Activated naive CD8-positive, alpha-beta T cell treated with anti-CD3 and anti-CD28 coated beads, Interleukin-2, amount 50 U/mL, for 24 hours (primary cell): ENCODE results near the gene CLCN7.

Source experiments
- ATAC-seq: fragments of 150-1000 bp; cut with Tn5 transposase; one replicate; pipeline ENCODE4 v1.10.0; 2021
- DNase-seq: peaks from one replicate; pipeline ENCODE4 v3.0.0; 2021
- H3K27ac Mint-ChIP-seq: one replicate; pipeline ENCODE4 v1.8.0; 2021; ENCODE audit warnings: mild to moderate bottlenecking, mixed read lengths
- H3K27me3 Mint-ChIP-seq: one replicate; pipeline ENCODE4 v1.8.0; 2021; ENCODE audit warnings: mixed read lengths
- H3K36me3 Mint-ChIP-seq: one replicate; pipeline ENCODE4 v1.8.0; 2021; ENCODE audit warnings: low read depth, mixed read lengths
- H3K4me1 Mint-ChIP-seq: one replicate; pipeline ENCODE4 v1.8.0; 2021; ENCODE audit warnings: mixed read lengths
- H3K4me3 Mint-ChIP-seq: one replicate; pipeline ENCODE4 v1.8.0; 2021; ENCODE audit warnings: mild to moderate bottlenecking, moderate library complexity, mixed read lengths
- H3K9me3 Mint-ChIP-seq: one replicate; pipeline ENCODE4 v1.8.0; 2021; ENCODE audit warnings: mixed read lengths

CLCN7 gene

GRCh38 chr16:1508494-1509187 is 33.8 kb upstream of the CLCN7 start:
- Mint-ChIP-seq H3K27me3 (no peaks in the 10 kb centered on the region), H3K27ac (no peak overlapping the region), H3K36me3 (peaks cover 11% of the 10 kb centered on the region), H3K4me3 (no peak overlapping the region), H3K9me3 (no peaks in the 10 kb centered on the region), H3K4me1 (no peaks in the 10 kb centered on the region)
- DNase-seq (no peak), ATAC-seq (no peak)

GRCh38 chr16:1506494-1507213 is 31.8 kb upstream of the CLCN7 start:
- Mint-ChIP-seq H3K4me3 (no peak overlapping the region), H3K36me3 (peaks cover 12% of the 10 kb centered on the region), H3K27ac (no peak overlapping the region), H3K4me1 (no peaks in the 10 kb centered on the region), H3K27me3 (no peaks in the 10 kb centered on the region), H3K9me3 (no peaks in the 10 kb centered on the region)
- ATAC-seq (no peak), DNase-seq (no peak)

- Mint-ChIP-seq H3K9me3 (no peaks in the 10 kb centered on the region), H3K4me3 (no peak overlapping the region), H3K27ac (no peak overlapping the region), H3K4me1 (no peaks in the 10 kb centered on the region), H3K27me3 (no peaks in the 10 kb centered on the region), H3K36me3 (peaks cover 12% of the 10 kb centered on the region)
- ATAC-seq (no peak), DNase-seq (no peak)
Measured at GRCh38 chr16:1505912-1506311, 31.1 kb upstream of the CLCN7 start.

- Mint-ChIP-seq H3K9me3 (no peaks in the 10 kb centered on the region), H3K27ac (no peak overlapping the region), H3K36me3 (peaks cover 11% of the 10 kb centered on the region), H3K4me3 (no peak overlapping the region), H3K4me1 (no peaks in the 10 kb centered on the region), H3K27me3 (no peaks in the 10 kb centered on the region)
- DNase-seq (no peak), ATAC-seq (no peak)
Measured at GRCh38 chr16:1505073-1505844, 30.4 kb upstream of the CLCN7 start.

GRCh38 chr16:1503110-1503955 is 28.5 kb upstream of the CLCN7 start:
- Mint-ChIP-seq H3K36me3 (peaks cover 12% of the 10 kb centered on the region), H3K9me3 (no peaks in the 10 kb centered on the region), H3K4me1 (no peaks in the 10 kb centered on the region), H3K4me3 (no peak overlapping the region), H3K27me3 (no peaks in the 10 kb centered on the region), H3K27ac (no peak overlapping the region)
- ATAC-seq, result no peak
- DNase-seq, result no peak

GRCh38 chr16:1502092-1503004 is 27.5 kb upstream of the CLCN7 start:
- Mint-ChIP-seq H3K9me3 (no peaks in the 10 kb centered on the region), H3K4me1 (no peaks in the 10 kb centered on the region), H3K27me3 (no peaks in the 10 kb centered on the region), H3K4me3 (no peak overlapping the region), H3K36me3 (peaks cover 17% of the 10 kb centered on the region), H3K27ac (no peak overlapping the region)
- no peak for ATAC-seq
- no peak for DNase-seq

- DNase-seq (no peak), ATAC-seq (no peak)
- no peak overlapping the region for H3K4me3 Mint-ChIP-seq
- peaks cover 21% of the 10 kb centered on the region for H3K36me3 Mint-ChIP-seq
- H3K27ac Mint-ChIP-seq, result no peak overlapping the region
- no peaks in the 10 kb centered on the region for H3K9me3 Mint-ChIP-seq
- H3K4me1 Mint-ChIP-seq, result no peaks in the 10 kb centered on the region
- H3K27me3 Mint-ChIP-seq, result no peaks in the 10 kb centered on the region
Measured at GRCh38 chr16:1501630-1502029, 26.8 kb upstream of the CLCN7 start.

- H3K27me3 Mint-ChIP-seq, result no peaks in the 10 kb centered on the region
- H3K4me3 Mint-ChIP-seq, result no peak overlapping the region
- H3K36me3 Mint-ChIP-seq, result peaks cover 22% of the 10 kb centered on the region
- ATAC-seq (no peak), DNase-seq (no peak)
- H3K4me1 Mint-ChIP-seq, result no peaks in the 10 kb centered on the region
- H3K9me3 Mint-ChIP-seq, result no peaks in the 10 kb centered on the region
- H3K27ac Mint-ChIP-seq, result no peak overlapping the region
Measured at GRCh38 chr16:1500465-1501150, 25.8 kb upstream of the CLCN7 start.

GRCh38 chr16:1499756-1500464 is 25.1 kb upstream of the CLCN7 start:
- H3K27me3 Mint-ChIP-seq, result no peaks in the 10 kb centered on the region
- no peak overlapping the region for H3K27ac Mint-ChIP-seq
- no peaks in the 10 kb centered on the region for H3K4me1 Mint-ChIP-seq
- H3K4me3 Mint-ChIP-seq, result no peak overlapping the region
- ATAC-seq, result no peak
- H3K9me3 Mint-ChIP-seq, result no peaks in the 10 kb centered on the region
- DNase-seq, result no peak
- H3K36me3 Mint-ChIP-seq, result peaks cover 22% of the 10 kb centered on the region

GRCh38 chr16:1498899-1499676 is 24.3 kb upstream of the CLCN7 start:
- Mint-ChIP-seq H3K4me1 (no peaks in the 10 kb centered on the region), H3K27ac (no peak overlapping the region), H3K9me3 (no peaks in the 10 kb centered on the region), H3K36me3 (peaks cover 22% of the 10 kb centered on the region), H3K27me3 (no peaks in the 10 kb centered on the region), H3K4me3 (no peak overlapping the region)
- no peak for DNase-seq
- no peak for ATAC-seq

- Mint-ChIP-seq H3K4me1 (peaks cover 10% of the 10 kb centered on the region), H3K4me3 (no peak overlapping the region), H3K27me3 (no peaks in the 10 kb centered on the region), H3K27ac (no peak overlapping the region), H3K9me3 (no peaks in the 10 kb centered on the region), H3K36me3 (peaks cover 14% of the 10 kb centered on the region)
- no peak for ATAC-seq
- no peak for DNase-seq
Measured at GRCh38 chr16:1497014-1497598, 22.3 kb upstream of the CLCN7 start.

GRCh38 chr16:1496464-1496863 is 21.6 kb upstream of the CLCN7 start:
- DNase-seq (no peak), ATAC-seq (no peak)
- Mint-ChIP-seq H3K27ac (no peak overlapping the region), H3K9me3 (no peaks in the 10 kb centered on the region), H3K36me3 (peaks cover 14% of the 10 kb centered on the region), H3K27me3 (no peaks in the 10 kb centered on the region), H3K4me1 (peaks cover 10% of the 10 kb centered on the region), H3K4me3 (no peak overlapping the region)
